GM23338 (cell line): ENCODE measurements around the gene CCDC188. TPM values are rescaled to one million over a fixed set of nuclear protein-coding genes. Genes with fewer than 3 reads are reported as not detected.

ENCODE experiments used
- ATAC-seq: fragments of 200-7000 bp; cut with Tn5 transposase; 3 replicates; pipeline ENCODE4 v1.9.1; 2020
- DNase-seq: peaks from one replicate; pipeline ENCODE4 v3.0.0-alpha.2; 2015; ENCODE audit warnings: low spot score
- H2AFZ ChIP-seq: fragments of 200-600 bp; sonication (generic); 2 replicates; pipeline ENCODE4 v1.8.0; 2016; ENCODE audit warnings: antibody characterized with exemption, mild to moderate bottlenecking, moderate library complexity
- H3F3A ChIP-seq: fragments of 200-600 bp; sonication (generic); replicated peaks from 2 replicates; pipeline ENCODE4 v1.8.0; 2017; ENCODE audit warnings: antibody characterized with exemption, mixed run types, low read depth
- H3K27ac ChIP-seq: fragments of 200-600 bp; sonication (generic); 2 replicates; pipeline ENCODE4 v1.6.1; 2016; ENCODE audit warnings: low read depth
- H3K27me3 ChIP-seq: fragments of 200-600 bp; sonication (generic); 2 replicates; pipeline ENCODE4 v1.8.0; 2016; ENCODE audit warnings: mild to moderate bottlenecking, mixed run types, moderate library complexity; ENCODE audit not compliant: insufficient read depth
- H3K36me3 ChIP-seq: fragments of 200-600 bp; sonication (generic); 2 replicates; pipeline ENCODE4 v1.8.0; 2016; ENCODE audit warnings: mild to moderate bottlenecking; ENCODE audit not compliant: insufficient read depth
- H3K4me1 ChIP-seq: fragments of 200-600 bp; sonication (generic); 2 replicates; pipeline ENCODE4 v1.8.0; 2016; ENCODE audit warnings: mild to moderate bottlenecking, moderate library complexity; ENCODE audit not compliant: insufficient read depth
- H3K4me2 ChIP-seq: fragments of 200-600 bp; sonication (generic); 2 replicates; pipeline ENCODE4 v1.7.1; 2017; ENCODE audit warnings: mixed run types
- H3K4me3 ChIP-seq: fragments of 200-600 bp; sonication (generic); 2 replicates; pipeline ENCODE4 v1.6.1; 2016; ENCODE audit warnings: mixed run types
- H3K79me2 ChIP-seq: fragments of 200-600 bp; sonication (generic); replicated peaks from 2 replicates; pipeline ENCODE4 v1.8.0; 2017; ENCODE audit warnings: mild to moderate bottlenecking; ENCODE audit not compliant: insufficient read depth
- H3K9me2 ChIP-seq: fragments of 200-600 bp; sonication (generic); 2 replicates; pipeline ENCODE4 v1.8.0; 2017; ENCODE audit not compliant: insufficient read depth
- H4K20me1 ChIP-seq: fragments of 200-600 bp; sonication (generic); replicated peaks from 2 replicates; pipeline ENCODE4 v1.8.0; 2017; ENCODE audit warnings: mild to moderate bottlenecking; ENCODE audit not compliant: insufficient read depth
- H3K27ac Mint-ChIP-seq: 2 replicates; pipeline ENCODE4 v1.8.0; 2020; ENCODE audit warnings: inconsistent platforms, mild to moderate bottlenecking, moderate library complexity, mixed read lengths
- H3K27me3 Mint-ChIP-seq: 3 replicates; pipeline ENCODE4 v1.8.0; 2022; ENCODE audit warnings: low read depth, mild to moderate bottlenecking, moderate library complexity, mixed read lengths, inconsistent platforms; ENCODE audit not compliant: insufficient read depth, poor library complexity
- H3K36me3 Mint-ChIP-seq: 3 replicates; pipeline ENCODE4 v1.8.0; 2021; ENCODE audit warnings: low read depth, mild to moderate bottlenecking, inconsistent platforms, moderate library complexity, mixed read lengths
- H3K4me1 Mint-ChIP-seq: 3 replicates; pipeline ENCODE4 v1.8.0; 2020; ENCODE audit warnings: mild to moderate bottlenecking, inconsistent platforms, mixed read lengths
- H3K4me3 Mint-ChIP-seq: 3 replicates; pipeline ENCODE4 v1.8.0; 2021; ENCODE audit warnings: moderate library complexity, mild to moderate bottlenecking, inconsistent platforms, mixed read lengths
- H3K9me3 Mint-ChIP-seq: 3 replicates; pipeline ENCODE4 v1.8.0; 2020; ENCODE audit warnings: moderate library complexity, mild to moderate bottlenecking, inconsistent platforms, mixed read lengths
- CREB1 ChIP-seq: fragments of 250-450 bp; sonication (Bioruptor Pico); IDR thresholded peaks from 2 replicates; pipeline ENCODE4 v1.5.0; 2020; ENCODE audit warnings: low read depth, mild to moderate bottlenecking, moderate library complexity
- CTCF ChIP-seq, 2 experiments: fragments of 200-600 bp in 1 of 2; sonication (generic) in 1 of 2; conservative IDR thresholded peaks; 2 replicates each; pipeline versions ENCODE4 v1.5.1 to v1.6.1; 2016 to 2017; ENCODE audit warnings: antibody characterized with exemption in 2 of 2, low read depth in 2 of 2, mild to moderate bottlenecking in 2 of 2, moderate library complexity in 1 of 2
- ETS1 ChIP-seq: IDR thresholded peaks from 2 replicates; pipeline ENCODE4 v1.6.1; 2016; ENCODE audit warnings: antibody characterized with exemption
- EZH2 ChIP-seq: fragments of 200-600 bp; sonication (generic); IDR thresholded peaks from one replicate; pipeline ENCODE4 v1.8.0; 2017; ENCODE audit warnings: antibody characterized with exemption, mild to moderate bottlenecking, low read depth; ENCODE audit not compliant: unreplicated experiment
- EZH2phosphoT487 ChIP-seq: fragments of 200-600 bp; sonication (generic); IDR thresholded peaks from one replicate; pipeline ENCODE4 v1.8.1; 2018; ENCODE audit warnings: antibody characterized with exemption; ENCODE audit not compliant: unreplicated experiment
- JUNB ChIP-seq: IDR thresholded peaks from one replicate; pipeline ENCODE4 v1.6.1; 2016; ENCODE audit warnings: antibody characterized with exemption; ENCODE audit not compliant: unreplicated experiment
- NANOG ChIP-seq: IDR thresholded peaks from 2 replicates; pipeline ENCODE4 v1.6.1; 2016; ENCODE audit warnings: antibody characterized with exemption, borderline replicate concordance
- POLR2AphosphoS5 ChIP-seq: IDR thresholded peaks from 2 replicates; pipeline ENCODE4 v1.6.1; 2016; ENCODE audit warnings: antibody characterized with exemption, low read depth
- STAT1 ChIP-seq: IDR thresholded peaks from one replicate; pipeline ENCODE4 v1.6.1; 2016; ENCODE audit warnings: antibody characterized with exemption; ENCODE audit not compliant: unreplicated experiment
- ZNF114 ChIP-seq: fragments of 250-450 bp; sonication (Bioruptor Pico); IDR thresholded peaks from 2 replicates; pipeline ENCODE4 v1.5.0; 2020; ENCODE audit warnings: mild to moderate bottlenecking, moderate library complexity
- polyA plus RNA-seq: library from polyadenylated mRNA; unstranded; fragments of >200 nt; fragmentation: Nextera tagmentation; extraction: Ambion mirVana; gene quantifications from 2 replicates; pipeline ENCODE4 v1.2.1, GENCODE V29; 2016
- total RNA-seq: library from RNA; depleted of rRNA; stranded (reverse); fragments of >200 nt; shearing (Covaris generic); gene quantifications from 2 replicates; pipeline ENCODE4 v1.2.3, GENCODE V29; 2014
- TF ChIP-seq, protein P1 (sequence below): fragments of 250-450 bp; sonication (Bioruptor Pico); IDR thresholded peaks from 2 replicates; pipeline ENCODE4 v1.5.0; 2020; ENCODE audit warnings: mild to moderate bottlenecking, moderate library complexity
- TF ChIP-seq, protein P2 (sequence below): IDR thresholded peaks from one replicate; pipeline ENCODE4 v1.6.1; 2018; ENCODE audit warnings: antibody characterized with exemption; ENCODE audit not compliant: unreplicated experiment

The CCDC188 gene
- total and polyA plus RNA-seq, 2 experiments from 2014 or later = not detected

GRCh38 chr22:20176421-20177085, 25.7 kb upstream of the CCDC188 start:
- H3K27ac Mint-ChIP-seq = no peak overlapping the region
- no peaks in the 10 kb centered on the region for H3K9me3 Mint-ChIP-seq
- no peaks in the 10 kb centered on the region for H3K4me1 ChIP-seq
- no peak overlapping the region for H3K4me3 ChIP-seq
- TF ChIP-seq, protein P1, sequence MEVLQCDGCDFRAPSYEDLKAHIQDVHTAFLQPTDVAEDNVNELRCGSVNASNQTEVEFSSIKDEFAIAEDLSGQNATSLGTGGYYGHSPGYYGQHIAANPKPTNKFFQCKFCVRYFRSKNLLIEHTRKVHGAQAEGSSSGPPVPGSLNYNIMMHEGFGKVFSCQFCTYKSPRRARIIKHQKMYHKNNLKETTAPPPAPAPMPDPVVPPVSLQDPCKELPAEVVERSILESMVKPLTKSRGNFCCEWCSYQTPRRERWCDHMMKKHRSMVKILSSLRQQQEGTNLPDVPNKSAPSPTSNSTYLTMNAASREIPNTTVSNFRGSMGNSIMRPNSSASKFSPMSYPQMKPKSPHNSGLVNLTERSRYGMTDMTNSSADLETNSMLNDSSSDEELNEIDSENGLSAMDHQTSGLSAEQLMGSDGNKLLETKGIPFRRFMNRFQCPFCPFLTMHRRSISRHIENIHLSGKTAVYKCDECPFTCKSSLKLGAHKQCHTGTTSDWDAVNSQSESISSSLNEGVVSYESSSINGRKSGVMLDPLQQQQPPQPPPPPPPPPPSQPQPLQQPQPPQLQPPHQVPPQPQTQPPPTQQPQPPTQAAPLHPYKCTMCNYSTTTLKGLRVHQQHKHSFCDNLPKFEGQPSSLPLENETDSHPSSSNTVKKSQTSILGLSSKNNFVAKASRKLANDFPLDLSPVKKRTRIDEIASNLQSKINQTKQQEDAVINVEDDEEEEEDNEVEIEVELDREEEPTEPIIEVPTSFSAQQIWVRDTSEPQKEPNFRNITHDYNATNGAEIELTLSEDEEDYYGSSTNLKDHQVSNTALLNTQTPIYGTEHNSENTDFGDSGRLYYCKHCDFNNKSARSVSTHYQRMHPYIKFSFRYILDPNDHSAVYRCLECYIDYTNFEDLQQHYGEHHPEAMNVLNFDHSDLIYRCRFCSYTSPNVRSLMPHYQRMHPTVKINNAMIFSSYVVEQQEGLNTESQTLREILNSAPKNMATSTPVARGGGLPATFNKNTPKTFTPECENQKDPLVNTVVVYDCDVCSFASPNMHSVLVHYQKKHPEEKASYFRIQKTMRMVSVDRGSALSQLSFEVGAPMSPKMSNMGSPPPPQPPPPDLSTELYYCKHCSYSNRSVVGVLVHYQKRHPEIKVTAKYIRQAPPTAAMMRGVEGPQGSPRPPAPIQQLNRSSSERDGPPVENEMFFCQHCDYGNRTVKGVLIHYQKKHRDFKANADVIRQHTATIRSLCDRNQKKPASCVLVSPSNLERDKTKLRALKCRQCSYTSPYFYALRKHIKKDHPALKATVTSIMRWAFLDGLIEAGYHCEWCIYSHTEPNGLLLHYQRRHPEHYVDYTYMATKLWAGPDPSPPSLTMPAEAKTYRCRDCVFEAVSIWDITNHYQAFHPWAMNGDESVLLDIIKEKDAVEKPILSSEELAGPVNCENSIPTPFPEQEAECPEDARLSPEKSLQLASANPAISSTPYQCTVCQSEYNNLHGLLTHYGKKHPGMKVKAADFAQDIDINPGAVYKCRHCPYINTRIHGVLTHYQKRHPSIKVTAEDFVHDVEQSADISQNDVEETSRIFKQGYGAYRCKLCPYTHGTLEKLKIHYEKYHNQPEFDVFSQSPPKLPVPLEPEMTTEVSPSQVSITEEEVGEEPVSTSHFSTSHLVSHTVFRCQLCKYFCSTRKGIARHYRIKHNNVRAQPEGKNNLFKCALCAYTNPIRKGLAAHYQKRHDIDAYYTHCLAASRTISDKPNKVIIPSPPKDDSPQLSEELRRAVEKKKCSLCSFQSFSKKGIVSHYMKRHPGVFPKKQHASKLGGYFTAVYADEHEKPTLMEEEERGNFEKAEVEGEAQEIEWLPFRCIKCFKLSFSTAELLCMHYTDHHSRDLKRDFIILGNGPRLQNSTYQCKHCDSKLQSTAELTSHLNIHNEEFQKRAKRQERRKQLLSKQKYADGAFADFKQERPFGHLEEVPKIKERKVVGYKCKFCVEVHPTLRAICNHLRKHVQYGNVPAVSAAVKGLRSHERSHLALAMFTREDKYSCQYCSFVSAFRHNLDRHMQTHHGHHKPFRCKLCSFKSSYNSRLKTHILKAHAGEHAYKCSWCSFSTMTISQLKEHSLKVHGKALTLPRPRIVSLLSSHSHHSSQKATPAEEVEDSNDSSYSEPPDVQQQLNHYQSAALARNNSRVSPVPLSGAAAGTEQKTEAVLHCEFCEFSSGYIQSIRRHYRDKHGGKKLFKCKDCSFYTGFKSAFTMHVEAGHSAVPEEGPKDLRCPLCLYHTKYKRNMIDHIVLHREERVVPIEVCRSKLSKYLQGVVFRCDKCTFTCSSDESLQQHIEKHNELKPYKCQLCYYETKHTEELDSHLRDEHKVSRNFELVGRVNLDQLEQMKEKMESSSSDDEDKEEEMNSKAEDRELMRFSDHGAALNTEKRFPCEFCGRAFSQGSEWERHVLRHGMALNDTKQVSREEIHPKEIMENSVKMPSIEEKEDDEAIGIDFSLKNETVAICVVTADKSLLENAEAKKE = no peak
- TF ChIP-seq CTCF (conservative IDR thresholded peaks at IDR 0.05; ENCODE audit: low read depth in 2 of 2) (no peak), STAT1 (no peak), POLR2AphosphoS5 (no peak), NANOG (no peak), EZH2 (no peak), CREB1 (CRISPR knock-in tag) (no peak), JUNB (no peak), EZH2phosphoT487 (no peak), ETS1 (no peak), ZNF114 (no peak)
- TF ChIP-seq, protein P2, sequence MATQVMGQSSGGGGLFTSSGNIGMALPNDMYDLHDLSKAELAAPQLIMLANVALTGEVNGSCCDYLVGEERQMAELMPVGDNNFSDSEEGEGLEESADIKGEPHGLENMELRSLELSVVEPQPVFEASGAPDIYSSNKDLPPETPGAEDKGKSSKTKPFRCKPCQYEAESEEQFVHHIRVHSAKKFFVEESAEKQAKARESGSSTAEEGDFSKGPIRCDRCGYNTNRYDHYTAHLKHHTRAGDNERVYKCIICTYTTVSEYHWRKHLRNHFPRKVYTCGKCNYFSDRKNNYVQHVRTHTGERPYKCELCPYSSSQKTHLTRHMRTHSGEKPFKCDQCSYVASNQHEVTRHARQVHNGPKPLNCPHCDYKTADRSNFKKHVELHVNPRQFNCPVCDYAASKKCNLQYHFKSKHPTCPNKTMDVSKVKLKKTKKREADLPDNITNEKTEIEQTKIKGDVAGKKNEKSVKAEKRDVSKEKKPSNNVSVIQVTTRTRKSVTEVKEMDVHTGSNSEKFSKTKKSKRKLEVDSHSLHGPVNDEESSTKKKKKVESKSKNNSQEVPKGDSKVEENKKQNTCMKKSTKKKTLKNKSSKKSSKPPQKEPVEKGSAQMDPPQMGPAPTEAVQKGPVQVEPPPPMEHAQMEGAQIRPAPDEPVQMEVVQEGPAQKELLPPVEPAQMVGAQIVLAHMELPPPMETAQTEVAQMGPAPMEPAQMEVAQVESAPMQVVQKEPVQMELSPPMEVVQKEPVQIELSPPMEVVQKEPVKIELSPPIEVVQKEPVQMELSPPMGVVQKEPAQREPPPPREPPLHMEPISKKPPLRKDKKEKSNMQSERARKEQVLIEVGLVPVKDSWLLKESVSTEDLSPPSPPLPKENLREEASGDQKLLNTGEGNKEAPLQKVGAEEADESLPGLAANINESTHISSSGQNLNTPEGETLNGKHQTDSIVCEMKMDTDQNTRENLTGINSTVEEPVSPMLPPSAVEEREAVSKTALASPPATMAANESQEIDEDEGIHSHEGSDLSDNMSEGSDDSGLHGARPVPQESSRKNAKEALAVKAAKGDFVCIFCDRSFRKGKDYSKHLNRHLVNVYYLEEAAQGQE = no peak
- H3F3A ChIP-seq = no peaks in the 10 kb centered on the region
- ATAC-seq = no peak
- no peak overlapping the region for H3K4me2 ChIP-seq
- H3K27me3 Mint-ChIP-seq = peaks cover 12% of the 10 kb centered on the region
- H3K27me3 ChIP-seq = no peaks in the 10 kb centered on the region
- H3K36me3 ChIP-seq = no peaks in the 10 kb centered on the region
- no peaks in the 10 kb centered on the region for H4K20me1 ChIP-seq
- no peak for DNase-seq
- no peaks in the 10 kb centered on the region for H3K9me2 ChIP-seq
- H2AFZ ChIP-seq = no peak overlapping the region
- no peaks in the 10 kb centered on the region for H3K4me1 Mint-ChIP-seq
- H3K4me3 Mint-ChIP-seq = no peak overlapping the region
- H3K36me3 Mint-ChIP-seq = no peaks in the 10 kb centered on the region
- H3K27ac ChIP-seq = no peak overlapping the region
- H3K79me2 ChIP-seq = no peaks in the 10 kb centered on the region
